LoVo (cell line): ENCODE results near the gene PRKCE.

ENCODE experiments used
- DNase-seq: peaks from one replicate; pipeline ENCODE4 v3.0.0-alpha.2; 2016; ENCODE audit warnings: low spot score

The PRKCE gene

GRCh38 chr2:45780541-45781463 lies 129.3 kb downstream of the PRKCE start:
- no peak for DNase-seq

GRCh38 chr2:45781464-45781811 lies 130.0 kb downstream of the PRKCE start:
- no peak for DNase-seq

GRCh38 chr2:45782436-45782835 lies 131.0 kb downstream of the PRKCE start:
- DNase-seq = no peak

- no peak for DNase-seq
Measured at GRCh38 chr2:45782986-45783385, 131.5 kb downstream of the PRKCE start.

- DNase-seq = no peak
Measured at GRCh38 chr2:45786030-45786835, 134.8 kb downstream of the PRKCE start.

- DNase-seq = no peak
Measured at GRCh38 chr2:45786836-45787357, 135.4 kb downstream of the PRKCE start.

GRCh38 chr2:45788401-45788800 lies 136.9 kb downstream of the PRKCE start:
- DNase-seq = no peak

GRCh38 chr2:45789317-45789716 lies 137.8 kb downstream of the PRKCE start:
- no peak for DNase-seq

GRCh38 chr2:45789961-45790723 lies 138.7 kb downstream of the PRKCE start:
- DNase-seq = no peak

- DNase-seq = no peak
Measured at GRCh38 chr2:45793305-45793962, 142.0 kb downstream of the PRKCE start.

GRCh38 chr2:45794134-45794617 lies 142.7 kb downstream of the PRKCE start:
- DNase-seq = no peak

- no peak for DNase-seq
Measured at GRCh38 chr2:45796500-45796899, 145.0 kb downstream of the PRKCE start.

- no peak for DNase-seq
Measured at GRCh38 chr2:45797451-45798230, 146.2 kb downstream of the PRKCE start.

- DNase-seq = no peak
Measured at GRCh38 chr2:45799679-45800381, 148.4 kb downstream of the PRKCE start.

- DNase-seq = no peak
Measured at GRCh38 chr2:45802499-45803138, 151.1 kb downstream of the PRKCE start.

- no peak for DNase-seq
Measured at GRCh38 chr2:45804987-45805755, 153.7 kb downstream of the PRKCE start.

- DNase-seq = no peak
Measured at GRCh38 chr2:45806563-45807358, 155.3 kb downstream of the PRKCE start.

GRCh38 chr2:45808294-45808800 lies 156.9 kb downstream of the PRKCE start:
- no peak for DNase-seq
